GM13977 (cell line): ENCODE results near the gene ACTN4.
A peak's percentile ranks its signal among the peaks of the same experiment; 100 is the strongest.
"Not testable (repeated sequence)": the region's sequence is repeated elsewhere in the genome, so short reads cannot be mapped to it uniquely, and the experiment has no call there.

Experiments
- DNase-seq: peaks from one replicate; pipeline ENCODE4 v3.0.0; 2012; ENCODE audit warnings: low spot score
- CTCF ChIP-seq: IDR thresholded peaks from 2 replicates; pipeline ENCODE4 v1.5.1; 2012; ENCODE audit warnings: mild to moderate bottlenecking, control low read depth; ENCODE audit not compliant: insufficient read depth; ENCODE audit errors: extremely low read depth, missing control alignments
- in situ Hi-C: fragments of 300-500 bp; cut with MboI; formaldehyde crosslinking; loops from one replicate; pipeline ENCODE4 v1.12.0; 2022; ENCODE audit warnings: low sequenced_read_pairs, low pct_unique_long_range_greater_than_20kb, mixed read lengths, inconsistent platforms; ENCODE audit not compliant: unreplicated experiment

The ACTN4 gene

GRCh38 chr19:38763795-38764220 is 116.4 kb downstream of the ACTN4 start:
- TF ChIP-seq CTCF: no peak
- in situ Hi-C loops: no loop called here
- no peak for DNase-seq

GRCh38 chr19:38765214-38765613 is 117.8 kb downstream of the ACTN4 start:
- in situ Hi-C loops: no loop called here
- no peak for TF ChIP-seq CTCF
- no peak for DNase-seq

- no peak for TF ChIP-seq CTCF
- in situ Hi-C loops: no loop called here
- DNase-seq: no peak
These were observed 119.0 kb downstream of the ACTN4 start for GRCh38 chr19:38766276-38767047.

GRCh38 chr19:38769635-38770211 is 122.3 kb downstream of the ACTN4 start:
- TF ChIP-seq CTCF: peak; percentile 71
- peak; percentile 88 for DNase-seq
- in situ Hi-C loops: no loop called here

- DNase-seq, in situ Hi-C loops: not testable (repeated sequence)
These were observed 122.9 kb downstream of the ACTN4 start for GRCh38 chr19:38770228-38770948.

GRCh38 chr19:38770949-38771275 is 123.5 kb downstream of the ACTN4 start:
- in situ Hi-C loops: not testable (repeated sequence)

GRCh38 chr19:38771569-38771968 is 124.1 kb downstream of the ACTN4 start:
- in situ Hi-C loops, DNase-seq: not testable (repeated sequence)

More at GRCh38 chr19:38770949-38771275, 123.5 kb downstream of the ACTN4 start:
- DNase-seq: not testable (repeated sequence)

- DNase-seq: no peak
- TF ChIP-seq CTCF: no peak
- in situ Hi-C loops: no loop called here
These were observed 126.2 kb downstream of the ACTN4 start, which contains the start of gene LGALS7 for GRCh38 chr19:38773469-38774177. LGALS7 (minus strand) TSS chr19:38773517; CDS start chr19:38773492, 25 bp downstream.
